Activated CD8-positive, alpha-beta memory T cell treated with anti-CD3 and anti-CD28 coated beads, Interleukin-2, amount 50 U/mL, for 1 hour (primary cell): ENCODE measurements around the gene ZNF710.

ENCODE experiments used
- DNase-seq: peaks from one replicate; pipeline ENCODE4 v3.0.0-alpha.2; 2020; ENCODE audit errors: extremely low read depth

ZNF710 gene

GRCh38 chr15:90039996-90040395 lies 38.9 kb downstream of the ZNF710 start:
- no peak for DNase-seq

GRCh38 chr15:90040618-90041017 lies 39.5 kb downstream of the ZNF710 start:
- no peak for DNase-seq

GRCh38 chr15:90042356-90042755 lies 41.2 kb downstream of the ZNF710 start:
- DNase-seq: no peak

- DNase-seq: no peak
Observed at GRCh38 chr15:90042766-90043529, 41.8 kb downstream of the ZNF710 start.

GRCh38 chr15:90043530-90044010 lies 42.4 kb downstream of the ZNF710 start:
- DNase-seq: no peak

DNA sequence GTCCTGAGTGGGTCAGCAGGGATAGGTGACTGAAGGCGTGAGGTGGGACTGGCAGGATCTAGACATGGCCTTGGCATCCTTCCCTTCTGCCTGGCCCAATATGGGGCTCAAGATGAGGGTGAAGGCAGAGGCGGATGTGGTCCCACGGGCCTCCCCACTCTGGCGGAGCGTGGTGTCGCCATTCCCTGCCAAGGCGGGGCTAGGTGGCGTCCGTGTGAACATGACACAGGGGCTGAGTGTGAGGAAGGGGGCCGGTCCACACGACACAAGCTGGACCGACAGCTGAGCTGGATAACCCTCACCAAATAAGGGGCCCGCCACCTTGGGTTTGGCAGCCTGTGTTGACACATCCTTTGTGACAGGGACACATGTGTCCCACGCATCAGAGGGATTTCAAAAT lies 43.1 kb downstream of the ZNF710 start:
- no peak for DNase-seq

DNA sequence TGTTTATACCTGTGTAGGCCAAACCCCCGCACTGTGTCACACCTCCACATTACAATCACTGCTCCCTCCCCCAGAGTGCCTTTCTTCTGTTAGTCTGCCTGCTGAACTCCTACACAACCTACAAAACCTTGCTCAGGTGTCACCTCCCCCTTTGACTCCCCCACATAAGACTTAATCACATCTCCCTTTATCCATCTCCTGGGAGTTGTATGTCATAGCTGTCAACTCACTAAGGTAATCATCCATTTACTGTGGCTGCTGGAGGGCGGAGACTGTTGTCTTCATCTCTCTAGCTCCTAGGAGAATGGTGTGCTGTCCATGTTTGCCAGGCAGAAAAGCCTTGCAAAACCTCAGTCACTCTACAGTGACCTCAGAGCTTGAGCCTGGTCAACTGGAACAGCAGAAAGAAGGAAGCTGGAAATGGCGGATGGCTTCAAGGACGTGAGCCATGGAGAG lies 43.8 kb downstream of the ZNF710 start:
- DNase-seq: no peak

- DNase-seq: no peak
Observed at GRCh38 chr15:90046289-90046688, 45.2 kb downstream of the ZNF710 start.

GRCh38 chr15:90046911-90047392 lies 45.8 kb downstream of the ZNF710 start:
- DNase-seq: no peak

DNA sequence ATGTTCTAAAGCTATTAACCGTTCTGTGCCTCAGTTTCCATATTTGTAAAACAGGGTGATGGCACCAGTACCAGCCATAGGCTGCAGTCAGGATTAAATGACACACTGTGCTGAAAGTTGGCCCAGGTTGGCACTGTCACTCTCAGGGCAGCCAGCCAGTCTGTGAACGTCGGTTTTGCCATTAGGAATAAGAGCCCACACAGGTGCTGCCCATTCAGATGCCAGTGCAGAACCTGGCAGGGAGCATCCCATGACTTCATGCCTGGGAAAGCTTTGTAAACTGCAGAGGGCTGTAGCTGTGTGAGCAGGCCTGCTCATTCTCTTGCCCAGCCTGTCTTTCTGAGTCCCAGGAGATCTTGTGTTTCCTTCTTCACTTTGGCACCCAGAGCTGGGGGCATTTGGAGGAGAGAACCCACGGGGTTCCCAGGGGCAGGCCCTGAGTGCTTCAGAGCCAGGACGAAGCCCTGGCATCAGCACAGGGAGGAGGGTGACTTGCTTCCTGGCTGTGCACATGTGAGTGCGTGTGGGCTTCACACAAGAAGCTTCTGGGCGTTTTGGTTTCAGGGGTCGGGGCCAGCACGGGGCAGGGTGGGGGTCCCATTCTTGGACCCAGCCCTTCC lies 46.9 kb downstream of the ZNF710 start:
- no peak for DNase-seq

- no peak for DNase-seq
Observed at GRCh38 chr15:90049030-90049429, 47.9 kb downstream of the ZNF710 start.

DNA sequence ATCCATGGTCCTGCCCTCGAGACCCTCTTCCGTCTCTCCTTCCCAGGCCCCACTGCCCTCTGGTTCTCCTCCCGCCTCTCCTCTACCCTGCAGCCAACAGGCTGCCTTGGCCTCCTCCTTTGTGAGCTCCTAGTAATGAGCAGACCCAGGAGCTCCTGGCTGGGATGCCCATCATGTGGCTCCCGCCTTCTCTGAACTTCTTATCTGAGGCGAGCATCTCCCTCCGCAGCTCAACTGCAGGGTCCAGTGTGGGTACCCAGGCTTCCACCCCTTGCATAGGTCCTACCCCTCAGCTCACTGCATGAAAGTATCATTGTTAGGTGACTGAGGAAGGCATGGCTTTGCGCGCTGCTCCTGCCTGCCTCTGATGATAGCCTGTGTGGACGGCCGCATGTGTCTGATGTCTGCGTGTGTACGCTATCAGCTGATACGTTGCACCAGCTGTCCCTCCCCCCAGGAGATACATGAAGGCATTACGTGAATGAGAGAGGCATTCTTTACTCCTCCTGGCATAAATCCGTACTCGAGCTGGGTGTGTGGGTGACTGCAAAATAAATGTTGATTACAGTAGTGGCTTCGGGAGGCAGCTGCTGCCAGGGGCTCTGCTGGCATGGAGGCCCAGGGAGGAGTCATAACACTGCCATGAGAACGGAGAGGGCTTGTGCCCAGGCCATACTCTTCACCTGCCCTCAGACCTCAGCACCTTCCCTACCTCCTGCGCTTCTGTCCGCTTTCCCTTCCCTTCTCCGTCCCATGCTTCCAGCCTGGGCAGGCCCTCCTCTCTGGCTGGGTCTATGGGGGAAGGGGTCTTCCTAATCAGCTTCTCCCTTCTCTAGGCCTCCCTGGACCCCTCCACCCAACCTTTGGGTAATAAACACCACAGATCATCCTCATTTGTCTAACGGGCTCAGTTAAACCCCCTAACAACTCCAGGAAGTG lies 48.8 kb downstream of the ZNF710 start:
- no peak for DNase-seq

DNA sequence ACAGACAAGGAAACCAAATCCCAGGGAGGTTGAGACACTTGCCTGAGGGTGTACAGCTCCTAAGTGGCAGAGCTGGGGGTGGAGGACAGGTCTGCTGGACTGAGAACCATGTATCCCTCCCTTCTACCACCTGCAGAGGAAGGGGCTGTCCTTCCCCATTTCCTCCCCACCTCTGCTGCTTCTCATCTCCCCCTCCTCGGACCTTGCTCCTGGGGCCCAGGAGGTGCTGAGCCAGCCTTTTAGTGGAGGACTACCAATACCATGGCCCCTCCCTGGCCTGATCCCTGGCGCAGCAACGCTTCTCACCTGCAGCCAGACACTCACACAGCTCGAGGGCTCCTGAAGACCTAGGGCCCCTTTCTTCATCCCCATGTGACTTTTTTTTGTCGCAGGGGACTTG lies 50.8 kb downstream of the ZNF710 start:
- no peak for DNase-seq

DNA sequence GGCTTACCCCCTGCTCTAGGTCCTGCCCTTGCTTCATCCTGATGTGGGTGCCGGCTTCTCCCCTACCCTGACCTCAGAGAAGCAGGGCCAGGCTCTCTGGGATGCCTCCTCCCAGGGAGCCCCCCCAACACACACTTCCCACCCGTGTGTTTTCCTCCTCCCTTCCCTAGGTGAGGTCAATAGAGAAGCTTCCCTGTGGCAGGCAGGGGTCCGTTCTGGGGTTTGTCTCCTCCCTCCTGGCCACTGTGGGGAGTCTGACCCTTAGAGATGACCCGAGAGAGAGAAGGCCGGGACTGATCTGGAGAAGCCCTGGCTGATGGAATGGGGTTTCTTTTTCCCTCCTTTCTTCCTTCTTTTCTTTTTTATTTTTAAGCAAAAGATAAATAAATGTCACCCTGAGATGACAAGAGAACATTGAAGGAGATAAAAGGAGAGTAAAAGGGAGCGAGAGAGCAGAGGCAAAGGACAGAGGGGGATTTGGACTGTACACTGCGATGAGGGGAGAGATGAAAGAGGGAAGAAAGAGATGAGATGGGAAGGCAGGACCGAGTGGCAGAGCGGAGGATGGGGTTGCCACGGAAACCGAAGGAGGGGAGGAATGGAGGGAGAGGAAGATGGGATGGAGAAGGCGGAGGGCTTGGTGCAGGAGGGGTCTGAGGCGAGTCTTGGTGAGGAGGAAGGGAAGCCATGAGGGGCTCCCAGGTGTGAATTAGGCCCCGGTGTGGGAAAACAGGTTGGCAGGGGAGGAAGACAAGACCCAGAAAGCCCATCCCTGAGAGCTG lies 52.8 kb downstream of the ZNF710 start:
- no peak for DNase-seq

GRCh38 chr15:90054618-90055097 lies 53.5 kb downstream of the ZNF710 start:
- no peak for DNase-seq

- DNase-seq: no peak
Observed at GRCh38 chr15:90055182-90055581, 54.1 kb downstream of the ZNF710 start.

GRCh38 chr15:90056529-90056928 lies 55.4 kb downstream of the ZNF710 start:
- no peak for DNase-seq

GRCh38 chr15:90058308-90058707 lies 57.2 kb downstream of the ZNF710 start:
- no peak for DNase-seq

GRCh38 chr15:90058775-90059174 lies 57.7 kb downstream of the ZNF710 start:
- DNase-seq: no peak

DNA sequence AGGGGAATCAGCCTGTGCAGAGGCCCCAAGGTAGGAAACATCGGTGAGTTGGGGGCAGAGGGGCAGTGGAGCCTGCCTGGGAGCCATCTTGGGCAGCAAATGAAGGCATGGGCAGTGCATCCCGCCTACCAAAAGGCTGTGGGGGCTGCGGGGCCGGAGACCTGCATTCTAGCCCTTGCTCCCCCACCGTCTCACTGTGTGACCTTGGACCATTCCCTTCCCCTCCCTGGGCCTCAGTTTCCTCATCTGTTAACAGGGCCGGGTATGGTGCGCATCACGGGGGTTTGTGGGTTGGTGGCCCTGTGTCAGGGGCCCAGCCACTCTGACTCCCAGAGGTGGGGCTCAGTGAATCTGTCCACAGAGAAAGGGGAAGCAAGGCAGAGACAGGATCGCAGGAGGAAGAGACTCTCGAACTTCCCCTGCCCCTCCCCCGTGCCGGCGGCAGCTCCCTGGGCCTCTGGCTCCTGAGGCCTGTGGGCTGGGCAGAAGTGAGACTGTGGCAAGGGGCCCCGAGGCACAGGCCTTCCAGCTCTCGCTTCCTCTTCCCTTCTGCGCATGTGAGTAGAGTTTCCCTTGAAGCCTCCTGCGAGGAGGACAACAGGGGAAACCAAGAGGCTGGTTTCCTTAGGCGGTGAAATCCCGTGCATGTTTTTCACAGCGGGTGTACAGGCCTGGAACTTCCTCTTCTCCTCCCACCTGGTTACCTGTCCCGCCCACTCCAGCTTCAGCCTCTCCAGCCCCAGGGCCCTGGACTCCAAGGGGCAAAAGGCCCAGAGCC lies 58.3 kb downstream of the ZNF710 start:
- peak; percentile 12 for DNase-seq
